ENCODE data around the gene BOK. TPM values are rescaled to one million over a fixed set of nuclear protein-coding genes. Genes with fewer than 3 reads are reported as not detected.

The BOK gene
- total and polyA plus RNA-seq, 4 donors = 3.1 to 11.6 (median 5.5) TPM

- H3K4me1 ChIP-seq (ENCODE audit: control insufficient read depth in 1 of 2, insufficient read depth in 2 of 2, low read length in 2 of 2) = no peaks in the 10 kb centered on the region
- no peaks in the 10 kb centered on the region for H3K9me3 ChIP-seq (ENCODE audit: control insufficient read depth, low read length)
- no peaks in the 10 kb centered on the region for H3K36me3 ChIP-seq (ENCODE audit: control insufficient read depth in 1 of 2, insufficient read depth in 2 of 2, low read length in 1 of 2)
- peak overlapping the region; percentile 39 to 42 for H3K4me3 ChIP-seq (ENCODE audit: low read length in 2 of 2)
- ATAC-seq (ENCODE audit: low FRiP score) (peak; percentile 93), DNase-seq (peak; percentile 88 to 96)
- no peaks in the 10 kb centered on the region for H3K27me3 ChIP-seq (ENCODE audit: control insufficient read depth in 1 of 2, insufficient read depth in 2 of 2, low read length in 1 of 2)
- WGBS, 2 donors = 5% methylated on average over 46 to 76 of the region's 76 CpGs
- intact Hi-C loops (cut with DNase I) = loop anchor here in 1 of 2 donors (5.0 kb wide), 1 partner anchor 103 kb away; the partner anchor contains the start of gene STK25
- peak overlapping the region in 1 of 2 donors; percentile 25 for H3K27ac ChIP-seq (ENCODE audit: low read depth in 1 of 2, low read length in 2 of 2)
These were observed 51.6 kb downstream of the BOK start for GRCh38 chr2:241609859-241610793.

- no peak for ATAC-seq (ENCODE audit: low FRiP score)
- no peaks in the 10 kb centered on the region for H3K36me3 ChIP-seq (ENCODE audit: control insufficient read depth in 1 of 2, insufficient read depth in 2 of 2, low read length in 1 of 2)
- DNase-seq = no peak
- no peaks in the 10 kb centered on the region for H3K27me3 ChIP-seq (ENCODE audit: control insufficient read depth in 1 of 2, insufficient read depth in 2 of 2, low read length in 1 of 2)
- intact Hi-C loops (cut with DNase I) = loop anchor here in 1 of 2 donors (5.0 kb wide), 1 partner anchor 104 kb away; the partner anchor contains the start of gene STK25
- H3K4me1 ChIP-seq (ENCODE audit: control insufficient read depth in 1 of 2, insufficient read depth in 2 of 2, low read length in 2 of 2) = no peaks in the 10 kb centered on the region
- no peak overlapping the region for H3K27ac ChIP-seq (ENCODE audit: low read depth in 1 of 2, low read length in 2 of 2)
- WGBS, 2 donors = 94 to 95% methylated on average over 13 of the region's 13 CpGs
- no peaks in the 10 kb centered on the region for H3K9me3 ChIP-seq (ENCODE audit: control insufficient read depth, low read length)
- no peak overlapping the region for H3K4me3 ChIP-seq (ENCODE audit: low read length in 2 of 2)
These were observed 52.5 kb downstream of the BOK start for GRCh38 chr2:241611062-241611461.

GRCh38 chr2:241612156-241613016, 53.8 kb downstream of the BOK start:
- intact Hi-C loops (cut with DNase I) = loop anchor here in 1 of 2 donors (5.0 kb wide), 1 partner anchor 105 kb away; the partner anchor contains the start of gene STK25
- Histone ChIP-seq H3K27ac (ENCODE audit: low read depth in 1 of 2, low read length in 2 of 2) (no peak overlapping the region), H3K36me3 (ENCODE audit: control insufficient read depth in 1 of 2, insufficient read depth in 2 of 2, low read length in 1 of 2) (no peaks in the 10 kb centered on the region), H3K4me1 (ENCODE audit: control insufficient read depth in 1 of 2, insufficient read depth in 2 of 2, low read length in 2 of 2) (no peaks in the 10 kb centered on the region), H3K9me3 (ENCODE audit: control insufficient read depth, low read length) (no peaks in the 10 kb centered on the region), H3K27me3 (ENCODE audit: control insufficient read depth in 1 of 2, insufficient read depth in 2 of 2, low read length in 1 of 2) (no peaks in the 10 kb centered on the region), H3K4me3 (ENCODE audit: low read length in 2 of 2) (no peak overlapping the region)
- ATAC-seq (ENCODE audit: low FRiP score) = no peak
- no peak for DNase-seq
- WGBS, 2 donors = 84 to 86% methylated on average over 20 of the region's 20 CpGs

GRCh38 chr2:241613017-241613780, 54.7 kb downstream of the BOK start:
- ATAC-seq (ENCODE audit: low FRiP score) = no peak
- Histone ChIP-seq H3K4me3 (ENCODE audit: low read length in 2 of 2) (no peak overlapping the region), H3K27me3 (ENCODE audit: control insufficient read depth in 1 of 2, insufficient read depth in 2 of 2, low read length in 1 of 2) (no peaks in the 10 kb centered on the region), H3K36me3 (ENCODE audit: control insufficient read depth in 1 of 2, insufficient read depth in 2 of 2, low read length in 1 of 2) (no peaks in the 10 kb centered on the region), H3K4me1 (ENCODE audit: control insufficient read depth in 1 of 2, insufficient read depth in 2 of 2, low read length in 2 of 2) (no peaks in the 10 kb centered on the region), H3K27ac (ENCODE audit: low read depth in 1 of 2, low read length in 2 of 2) (no peak overlapping the region), H3K9me3 (ENCODE audit: control insufficient read depth, low read length) (no peaks in the 10 kb centered on the region)
- intact Hi-C loops (cut with DNase I) = loop anchor here in 1 of 2 donors (5.0 kb wide), 1 partner anchor 106 kb away; the partner anchor contains the start of gene STK25
- WGBS, 2 donors = 88% methylated on average over 15 of the region's 15 CpGs
- DNase-seq = no peak

- no peaks in the 10 kb centered on the region for H3K4me1 ChIP-seq (ENCODE audit: control insufficient read depth in 1 of 2, insufficient read depth in 2 of 2, low read length in 2 of 2)
- H3K36me3 ChIP-seq (ENCODE audit: control insufficient read depth in 1 of 2, insufficient read depth in 2 of 2, low read length in 1 of 2) = no peaks in the 10 kb centered on the region
- WGBS, 2 donors = 86 to 89% methylated on average over 11 of the region's 11 CpGs
- intact Hi-C loops (cut with DNase I) = no loop called here
- no peak overlapping the region for H3K27ac ChIP-seq (ENCODE audit: low read depth in 1 of 2, low read length in 2 of 2)
- DNase-seq (no peak), ATAC-seq (ENCODE audit: low FRiP score) (no peak)
- H3K9me3 ChIP-seq (ENCODE audit: control insufficient read depth, low read length) = no peaks in the 10 kb centered on the region
- no peaks in the 10 kb centered on the region for H3K27me3 ChIP-seq (ENCODE audit: control insufficient read depth in 1 of 2, insufficient read depth in 2 of 2, low read length in 1 of 2)
- H3K4me3 ChIP-seq (ENCODE audit: low read length in 2 of 2) = no peak overlapping the region
These were observed 56.5 kb downstream of the BOK start for GRCh38 chr2:241615041-241615440.

- Histone ChIP-seq H3K4me1 (ENCODE audit: control insufficient read depth in 1 of 2, insufficient read depth in 2 of 2, low read length in 2 of 2) (no peaks in the 10 kb centered on the region), H3K9me3 (ENCODE audit: control insufficient read depth, low read length) (no peaks in the 10 kb centered on the region), H3K27me3 (ENCODE audit: control insufficient read depth in 1 of 2, insufficient read depth in 2 of 2, low read length in 1 of 2) (no peaks in the 10 kb centered on the region), H3K4me3 (ENCODE audit: low read length in 2 of 2) (no peak overlapping the region), H3K36me3 (ENCODE audit: control insufficient read depth in 1 of 2, insufficient read depth in 2 of 2, low read length in 1 of 2) (no peaks in the 10 kb centered on the region), H3K27ac (ENCODE audit: low read depth in 1 of 2, low read length in 2 of 2) (no peak overlapping the region)
- intact Hi-C loops (cut with DNase I) = no loop called here
- WGBS, 2 donors = 91 to 95% methylated on average over 15 to 16 of the region's 16 CpGs
- DNase-seq (no peak), ATAC-seq (ENCODE audit: low FRiP score) (no peak)
These were observed 57.0 kb downstream of the BOK start for GRCh38 chr2:241615522-241616052.

GRCh38 chr2:241616168-241617125, 57.9 kb downstream of the BOK start:
- Histone ChIP-seq H3K36me3 (ENCODE audit: control insufficient read depth in 1 of 2, insufficient read depth in 2 of 2, low read length in 1 of 2) (no peaks in the 10 kb centered on the region), H3K4me1 (ENCODE audit: control insufficient read depth in 1 of 2, insufficient read depth in 2 of 2, low read length in 2 of 2) (no peaks in the 10 kb centered on the region), H3K27me3 (ENCODE audit: control insufficient read depth in 1 of 2, insufficient read depth in 2 of 2, low read length in 1 of 2) (no peaks in the 10 kb centered on the region), H3K27ac (ENCODE audit: low read depth in 1 of 2, low read length in 2 of 2) (no peak overlapping the region), H3K9me3 (ENCODE audit: control insufficient read depth, low read length) (no peaks in the 10 kb centered on the region), H3K4me3 (ENCODE audit: low read length in 2 of 2) (no peak overlapping the region)
- intact Hi-C loops (cut with DNase I) = no loop called here
- DNase-seq = peak in 1 of 2 donors; percentile 44
- ATAC-seq (ENCODE audit: low FRiP score) = no peak
- 92 to 93% methylated on average over 30 of the region's 30 CpGs for WGBS, 2 donors
